Keratinocyte (primary cell): ENCODE results near the gene LARP1B. TPM values are rescaled to one million over a fixed set of nuclear protein-coding genes. Genes with fewer than 3 reads are reported as not detected.
"Not testable (repeated sequence)": the region's sequence is repeated elsewhere in the genome, so short reads cannot be mapped to it uniquely, and the experiment has no call there.

Experiments used
- DNase-seq: peaks from one replicate; pipeline ENCODE4 v3.0.0-alpha.2; 2011; ENCODE audit warnings: low read depth, missing footprints, low spot score
- FAIRE-seq: peaks from 2 replicates; lab custom pipeline; 2011; peaks lifted over from hg19 to GRCh38; lab: Jason Lieb, UNC
- H2AFZ ChIP-seq: 2 replicates; pipeline ENCODE4 v1.6.0; 2012; ENCODE audit warnings: low read length, control low read depth, inconsistent platforms; ENCODE audit not compliant: control insufficient read depth
- H3K27ac ChIP-seq: 2 replicates; pipeline ENCODE4 v1.5.1; 2011; ENCODE audit warnings: low read length; ENCODE audit not compliant: control insufficient read depth, insufficient read depth
- H3K27me3 ChIP-seq: 3 replicates; pipeline ENCODE4 v1.6.0; 2011; ENCODE audit warnings: low read length; ENCODE audit not compliant: control insufficient read depth, insufficient read depth; ENCODE audit errors: extremely low read depth
- H3K36me3 ChIP-seq, 2 experiments: 2 replicates in 1 of 2; 3 replicates in 1 of 2; pipeline ENCODE4 v1.5.1; 2011; ENCODE audit warnings: low read length in 2 of 2, mild to moderate bottlenecking in 1 of 2; ENCODE audit not compliant: control insufficient read depth in 2 of 2, insufficient read depth in 2 of 2; ENCODE audit errors: extremely low read depth in 1 of 2
- H3K4me1 ChIP-seq: 3 replicates; pipeline ENCODE4 v1.5.1; 2011; ENCODE audit warnings: low read length; ENCODE audit not compliant: control insufficient read depth, insufficient read depth; ENCODE audit errors: extremely low read depth
- H3K4me2 ChIP-seq: 3 replicates; pipeline ENCODE4 v1.6.0; 2011; ENCODE audit warnings: low read depth, low read length; ENCODE audit not compliant: control insufficient read depth, insufficient read depth; ENCODE audit errors: extremely low read depth
- H3K4me3 ChIP-seq, 3 experiments: fragments of 200-600 bp in 1 of 3; sonication (generic) in 1 of 3; 2 replicates in 2 of 3; 3 replicates in 1 of 3; pipeline ENCODE4 v1.5.1; 2011 to 2016; ENCODE audit warnings: low read length in 3 of 3, mild to moderate bottlenecking in 3 of 3, control low read depth in 2 of 3, inconsistent platforms in 1 of 3, low read depth in 1 of 3, mixed read lengths in 1 of 3, mixed run types in 1 of 3, moderate library complexity in 1 of 3; ENCODE audit not compliant: control insufficient read depth in 2 of 3, insufficient read depth in 2 of 3; ENCODE audit errors: extremely low read depth in 1 of 3
- H3K79me2 ChIP-seq: 2 replicates; pipeline ENCODE4 v1.6.0; 2012; ENCODE audit warnings: low read length; ENCODE audit not compliant: control insufficient read depth, insufficient read depth
- H3K9ac ChIP-seq: 3 replicates; pipeline ENCODE4 v1.6.0; 2011; ENCODE audit warnings: low read length; ENCODE audit not compliant: control insufficient read depth, insufficient read depth; ENCODE audit errors: extremely low read depth
- H3K9me1 ChIP-seq: 3 replicates; pipeline ENCODE4 v1.6.0; 2011; ENCODE audit warnings: low read length; ENCODE audit not compliant: control insufficient read depth, insufficient read depth; ENCODE audit errors: extremely low read depth
- H3K9me3 ChIP-seq: 2 replicates; pipeline ENCODE4 v1.5.1; 2012; ENCODE audit warnings: low read depth, low read length; ENCODE audit not compliant: control insufficient read depth
- H4K20me1 ChIP-seq: 3 replicates; pipeline ENCODE4 v1.6.0; 2011; ENCODE audit warnings: low read length; ENCODE audit not compliant: control insufficient read depth, insufficient read depth; ENCODE audit errors: extremely low read depth
- EZH2 ChIP-seq: IDR thresholded peaks from one replicate; pipeline ENCODE4 v1.6.1; 2012; ENCODE audit warnings: inconsistent platforms, mild to moderate bottlenecking, low read length, moderate library complexity
- dilution Hi-C: fragments of 300-500 bp; cut with MboI; formaldehyde crosslinking; loops from one replicate; pipeline ENCODE4 v1.7.0; 2020; ENCODE audit warnings: low sequenced_read_pairs; ENCODE audit not compliant: extremely low pct_ligation_motif_present
- polyA plus RNA-seq, 5 experiments: library from polyadenylated mRNA; depleted of rRNA in 3 of 5; stranded (reverse) in 3 of 5; stranded (forward) in 1 of 5; unstranded in 1 of 5; fragments of >200 nt; gene quantifications; 1 replicate in 1 of 5; 2 replicates in 3 of 5; 3 replicates in 1 of 5; pipeline versions ENCODE4 v1.2.1 to v1.2.3, GENCODE V29; 2011 to 2012; ENCODE audit warnings: missing spikeins in 2 of 5, low read depth in 1 of 5, low replicate concordance in 1 of 5
- TF ChIP-seq, protein P1 (sequence below), 3 experiments: IDR thresholded peaks in 1 of 3; conservative IDR thresholded peaks in 1 of 3; optimal IDR thresholded peaks in 1 of 3; 2 replicates in 2 of 3; 3 replicates in 1 of 3; pipeline versions ENCODE3 to v1.5.1; 2011; ENCODE audit warnings: low read length in 3 of 3, mild to moderate bottlenecking in 3 of 3, moderate library complexity in 2 of 3, control low read depth in 1 of 3, inconsistent platforms in 1 of 3; ENCODE audit not compliant: insufficient read depth in 2 of 3; ENCODE audit errors: extremely low read depth in 1 of 3

LARP1B gene
- polyA plus RNA-seq, 1 donor (not counting 4 experiments of a cell fraction or from before 2014, with no cell fraction given): 18.3 TPM

DNA sequence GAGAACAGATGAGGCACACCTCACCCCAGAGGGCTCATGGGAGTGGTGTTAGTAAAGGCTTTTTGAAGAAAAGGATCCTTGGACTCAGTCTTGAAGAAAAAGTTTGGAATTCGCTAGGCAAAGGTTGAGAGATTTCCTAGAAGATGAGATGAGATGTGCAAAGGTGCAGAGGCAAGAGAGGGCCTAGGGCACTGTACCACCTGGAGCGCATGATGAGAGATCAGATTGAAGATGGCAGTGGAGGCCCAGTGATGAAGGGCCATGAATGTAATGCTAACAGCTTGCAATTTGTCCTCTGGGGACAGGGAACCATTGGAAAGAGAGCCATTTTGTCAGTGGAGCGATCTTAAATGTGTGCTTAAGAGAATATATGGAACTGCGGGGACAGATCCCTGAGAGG lies 181.5 kb downstream of the LARP1B start:
- H3K9me3 ChIP-seq: no peaks in the 10 kb centered on the region
- peaks cover 24% of the 10 kb centered on the region for H3K4me1 ChIP-seq
- H3K4me2 ChIP-seq: no peak overlapping the region
- no peaks in the 10 kb centered on the region for H4K20me1 ChIP-seq
- dilution Hi-C loops: no loop called here
- FAIRE-seq: no peak
- H2AFZ ChIP-seq: no peak overlapping the region
- no peaks in the 10 kb centered on the region for H3K79me2 ChIP-seq
- TF ChIP-seq, protein P1, sequence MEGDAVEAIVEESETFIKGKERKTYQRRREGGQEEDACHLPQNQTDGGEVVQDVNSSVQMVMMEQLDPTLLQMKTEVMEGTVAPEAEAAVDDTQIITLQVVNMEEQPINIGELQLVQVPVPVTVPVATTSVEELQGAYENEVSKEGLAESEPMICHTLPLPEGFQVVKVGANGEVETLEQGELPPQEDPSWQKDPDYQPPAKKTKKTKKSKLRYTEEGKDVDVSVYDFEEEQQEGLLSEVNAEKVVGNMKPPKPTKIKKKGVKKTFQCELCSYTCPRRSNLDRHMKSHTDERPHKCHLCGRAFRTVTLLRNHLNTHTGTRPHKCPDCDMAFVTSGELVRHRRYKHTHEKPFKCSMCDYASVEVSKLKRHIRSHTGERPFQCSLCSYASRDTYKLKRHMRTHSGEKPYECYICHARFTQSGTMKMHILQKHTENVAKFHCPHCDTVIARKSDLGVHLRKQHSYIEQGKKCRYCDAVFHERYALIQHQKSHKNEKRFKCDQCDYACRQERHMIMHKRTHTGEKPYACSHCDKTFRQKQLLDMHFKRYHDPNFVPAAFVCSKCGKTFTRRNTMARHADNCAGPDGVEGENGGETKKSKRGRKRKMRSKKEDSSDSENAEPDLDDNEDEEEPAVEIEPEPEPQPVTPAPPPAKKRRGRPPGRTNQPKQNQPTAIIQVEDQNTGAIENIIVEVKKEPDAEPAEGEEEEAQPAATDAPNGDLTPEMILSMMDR (optimal IDR thresholded peaks at IDR 0.05 in 1 of 3, IDR thresholded peaks at IDR 0.05 in 1 of 3, conservative IDR thresholded peaks at IDR 0.05 in 1 of 3; ENCODE audit: extremely low read depth in 1 of 3, insufficient read depth in 2 of 3, low read length in 3 of 3): no peak
- no peak for TF ChIP-seq EZH2
- no peak overlapping the region for H3K4me3 ChIP-seq
- no peaks in the 10 kb centered on the region for H3K27me3 ChIP-seq
- no peak for DNase-seq
- peak overlapping the region; percentile 99 for H3K27ac ChIP-seq
- H3K36me3 ChIP-seq: no peaks in the 10 kb centered on the region
- no peak overlapping the region for H3K9ac ChIP-seq
- no peaks in the 10 kb centered on the region for H3K9me1 ChIP-seq

DNA sequence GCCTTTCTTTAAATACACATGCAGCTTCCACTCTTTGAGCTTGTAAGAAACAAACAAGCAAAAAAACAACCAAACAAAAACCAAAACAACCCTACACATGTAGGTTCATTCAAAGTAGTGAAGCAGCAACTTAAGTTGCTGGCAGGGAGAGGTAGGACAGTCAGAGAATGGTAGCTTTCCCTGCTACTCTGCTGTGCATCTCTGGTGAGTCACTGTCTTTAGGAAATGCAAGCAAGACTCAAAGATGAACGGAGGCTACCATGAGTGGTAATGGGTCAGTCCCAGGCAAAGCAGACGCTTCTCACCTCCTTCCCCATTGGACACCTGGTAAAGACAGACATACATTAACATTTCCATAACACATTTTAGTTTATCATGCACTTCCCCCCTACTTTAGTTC lies 183.3 kb downstream of the LARP1B start:
- H3K4me2 ChIP-seq: no peak overlapping the region
- FAIRE-seq (peak; percentile 91), DNase-seq (no peak)
- dilution Hi-C loops: no loop called here
- H2AFZ ChIP-seq: no peak overlapping the region
- TF ChIP-seq EZH2: no peak
- TF ChIP-seq, protein P1 (optimal IDR thresholded peaks at IDR 0.05 in 1 of 3, IDR thresholded peaks at IDR 0.05 in 1 of 3, conservative IDR thresholded peaks at IDR 0.05 in 1 of 3; ENCODE audit: extremely low read depth in 1 of 3, insufficient read depth in 2 of 3, low read length in 3 of 3): no peak
- no peak overlapping the region for H3K4me3 ChIP-seq
- no peak overlapping the region for H3K27ac ChIP-seq
- H3K27me3 ChIP-seq: no peaks in the 10 kb centered on the region
- no peaks in the 10 kb centered on the region for H3K79me2 ChIP-seq
- no peaks in the 10 kb centered on the region for H3K9me3 ChIP-seq
- no peaks in the 10 kb centered on the region for H4K20me1 ChIP-seq
- H3K4me1 ChIP-seq: peaks cover 24% of the 10 kb centered on the region
- no peaks in the 10 kb centered on the region for H3K9me1 ChIP-seq
- no peaks in the 10 kb centered on the region for H3K36me3 ChIP-seq
- H3K9ac ChIP-seq: no peak overlapping the region

DNA sequence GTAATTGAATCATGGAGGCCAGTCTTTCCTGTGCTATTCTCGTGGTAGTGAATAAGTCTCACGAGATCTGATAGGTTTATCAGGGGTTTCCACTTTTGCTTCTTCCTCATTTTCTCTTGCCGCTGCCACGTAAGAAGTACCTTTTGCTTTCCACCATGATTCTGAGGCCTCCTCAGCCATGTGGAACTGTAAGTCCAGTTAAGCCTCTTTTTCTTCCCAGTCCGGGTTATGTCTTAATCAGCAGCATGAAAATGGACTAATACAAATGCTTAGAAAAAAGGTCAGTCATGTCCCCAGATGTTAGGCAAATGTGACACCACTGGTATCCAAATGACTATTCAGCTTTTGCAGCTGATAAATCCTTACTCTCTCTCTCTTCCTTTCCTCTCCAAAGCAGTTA lies 184.3 kb downstream of the LARP1B start:
- H3K4me3 ChIP-seq, H2AFZ ChIP-seq, H3K79me2 ChIP-seq, FAIRE-seq, H3K27me3 ChIP-seq, H3K36me3 ChIP-seq, H3K9me3 ChIP-seq, DNase-seq, H3K27ac ChIP-seq, H4K20me1 ChIP-seq, H3K9ac ChIP-seq, dilution Hi-C loops, H3K4me2 ChIP-seq, H3K9me1 ChIP-seq: not testable (repeated sequence)
- H3K4me1 ChIP-seq: peaks cover 24% of the 10 kb centered on the region
